ENCODE results near the gene RIPK1. TPM values are rescaled to one million over a fixed set of nuclear protein-coding genes. Genes with fewer than 3 reads are reported as not detected.
"Not testable (repeated sequence)": the region's sequence is repeated elsewhere in the genome, so short reads cannot be mapped to it uniquely, and the experiment has no call there.

RIPK1 gene
- total and polyA plus RNA-seq, 10 of the 15 experiments (the other 5 are each of a cell fraction or from before 2014, with no cell fraction given), result 1.6 to 11.2 (median 6.3) TPM

GRCh38 chr6:3046295-3046694 lies 22.0 kb upstream of the RIPK1 start (continued):
- no peak for TF ChIP-seq PKNOX1 (IDR thresholded peaks at IDR 0.05)
- no peak for TF ChIP-seq RCOR1 (conservative IDR thresholded peaks at IDR 0.05; ENCODE audit: low read depth, low read length)
- no peak for TF ChIP-seq HDGF (IDR thresholded peaks at IDR 0.05)

GRCh38 chr6:3048009-3048408 lies 20.3 kb upstream of the RIPK1 start:
- RAD21 ChIA-PET (ENCODE audit: unreplicated experiment); H3K9me3 ChIP-seq (replicated peaks; ENCODE audit: control insufficient read depth, insufficient read depth, low read length); H3K9ac ChIP-seq (ENCODE audit: control insufficient read depth, insufficient read depth, low read length); H3K79me2 ChIP-seq (ENCODE audit: control insufficient read depth, insufficient read depth, low read length); H3K4me3 ChIP-seq; intact Hi-C loops (cut with micrococcal nuclease; ENCODE audit: unreplicated experiment); H4K20me1 ChIP-seq (ENCODE audit: control insufficient read depth, insufficient read depth); H3K27ac ChIP-seq (ENCODE audit: control insufficient read depth, insufficient read depth); H3K4me1 ChIP-seq (ENCODE audit: control insufficient read depth, insufficient read depth, low read length); FAIRE-seq; H3K27me3 ChIP-seq (replicated peaks in 1 of 2; ENCODE audit: control insufficient read depth in 2 of 2, insufficient read depth in 2 of 2, low read length in 1 of 2); BruUV-seq (replicated peaks); ATAC-seq; H3K4me2 ChIP-seq (ENCODE audit: control insufficient read depth, insufficient read depth); DNase-seq (ENCODE audit: low read depth, low spot score); H3K36me3 ChIP-seq (ENCODE audit: control insufficient read depth in 2 of 2, insufficient read depth in 2 of 2, low read length in 1 of 2); H2AFZ ChIP-seq (ENCODE audit: control insufficient read depth, low read depth, low read length): not testable (repeated sequence)
- ChIA-PET POLR2A (interaction anchor here (0.7 kb wide), 1 partner anchor 256 kb away, joined by 3 read pairs; no protein-coding TSS in a partner anchor), SMC1A (ENCODE audit: uncharacterized antibody, unreplicated experiment) (interaction anchor here (0.5 kb wide), 1 partner anchor 51 kb away, joined by 3 read pairs; no protein-coding TSS in a partner anchor), CTCF (interaction anchor here (3.1 kb wide), 1 partner anchor 46 kb away, joined by 12 read pairs; no protein-coding TSS in a partner anchor)
- in situ Hi-C loops (cut with MboI), result loop anchor here (5.0 kb wide), 1 partner anchor 46 kb away; no protein-coding TSS in a partner anchor
- WGBS (ENCODE audit: insufficient coverage, insufficient replicate concordance, low lambda C conversion rate, missing lambda C conversion rate), result 86% methylated on average over 4 of the region's 4 CpGs

Data from GM12878 (cell line).